NCI-H2227 treated with DMSO at 0.1 percent for 48 hours (cell line): Measurements from ENCODE around the gene RPS6KL1.
"Not testable (repeated sequence)": the region's sequence is repeated elsewhere in the genome, so short reads cannot be mapped to it uniquely, and the experiment has no call there.

Experiments
- DNase-seq: peaks from one replicate; lab custom pipeline; 2025; lab: John Stamatoyannopoulos, UW

RPS6KL1 gene

DNA sequence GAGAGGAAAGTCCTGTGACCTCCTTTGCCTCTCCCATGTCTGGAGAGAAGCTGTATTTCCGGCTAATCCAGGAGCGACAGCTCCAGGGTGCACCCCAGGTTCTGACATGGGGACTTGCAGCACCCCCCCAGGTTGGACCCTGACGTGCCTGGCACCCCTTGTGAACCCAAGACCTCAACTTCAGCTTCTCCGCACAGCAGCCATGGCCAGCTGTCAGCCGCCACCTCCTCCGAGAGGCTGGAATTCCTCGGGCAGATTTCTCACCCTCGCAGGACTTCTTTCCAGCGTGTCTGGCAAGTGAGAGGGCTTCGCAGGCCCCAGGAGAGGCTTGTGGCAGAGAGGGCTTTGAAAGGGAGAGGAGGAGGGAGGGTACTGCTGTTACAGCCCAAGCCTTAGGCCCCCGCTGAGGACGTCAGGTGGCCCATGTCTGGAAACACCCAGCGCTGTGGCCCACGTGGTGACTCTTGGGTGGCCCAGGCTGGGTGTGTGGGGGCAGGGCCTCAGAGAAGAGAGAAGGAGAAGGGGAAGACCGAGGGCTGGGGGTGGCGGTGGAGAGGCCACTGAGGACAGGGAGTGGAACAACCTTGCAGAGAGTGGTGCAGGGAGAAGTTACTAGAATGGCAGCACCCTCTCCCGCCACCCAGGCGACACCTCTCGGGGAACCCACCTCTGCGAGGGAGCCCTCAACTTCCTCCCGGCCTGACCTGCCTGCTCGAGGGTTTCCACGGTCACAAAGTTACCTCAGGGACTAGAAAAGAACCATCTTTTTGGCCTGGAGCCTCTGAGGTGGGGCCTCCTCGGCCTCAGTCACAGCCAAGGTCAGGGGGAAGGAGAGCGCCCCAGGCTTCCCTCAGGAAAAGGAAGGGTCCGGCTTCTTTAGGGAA is 11.7 kb upstream of the RPS6KL1 start:
- no peak for DNase-seq

DNA sequence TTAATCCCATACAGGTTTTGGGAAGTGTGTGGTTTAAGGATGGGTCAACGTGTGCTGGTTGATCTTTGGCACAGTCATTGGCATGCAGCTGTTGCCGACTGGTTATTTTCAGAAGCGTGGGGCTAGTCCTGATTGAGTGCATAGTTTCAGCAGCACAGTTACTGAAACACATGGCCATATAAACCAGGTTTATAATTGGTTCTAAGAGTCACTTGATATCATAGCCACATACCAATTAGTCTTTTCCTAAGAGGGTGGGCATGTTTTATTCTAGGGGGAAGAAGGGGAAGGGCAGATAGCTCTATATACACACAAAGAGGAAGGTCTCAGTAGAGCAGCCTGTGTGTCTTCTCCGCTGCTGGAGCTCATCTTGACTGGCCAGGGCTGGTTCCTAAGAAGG is 11.0 kb upstream of the RPS6KL1 start:
- no peak for DNase-seq

DNA sequence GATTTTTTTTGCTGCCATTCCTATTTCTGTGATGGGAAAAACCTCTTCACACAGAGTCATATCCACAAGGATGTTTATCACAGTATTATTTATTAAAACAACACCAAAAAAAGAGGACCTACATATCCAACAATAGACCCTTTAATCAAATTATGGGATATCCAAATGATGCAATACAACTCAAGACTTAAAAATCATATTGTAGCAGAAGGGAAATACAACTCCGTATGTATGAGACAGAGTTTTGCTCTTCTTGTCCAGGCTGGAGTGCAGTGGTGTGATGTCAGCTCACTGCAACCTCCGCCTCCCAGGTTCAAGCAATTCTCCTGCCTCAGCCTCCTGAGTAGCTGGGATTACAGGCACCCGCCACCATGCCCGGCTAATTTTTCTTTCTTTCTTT is 9.9 kb upstream of the RPS6KL1 start:
- DNase-seq: not testable (repeated sequence)

DNA sequence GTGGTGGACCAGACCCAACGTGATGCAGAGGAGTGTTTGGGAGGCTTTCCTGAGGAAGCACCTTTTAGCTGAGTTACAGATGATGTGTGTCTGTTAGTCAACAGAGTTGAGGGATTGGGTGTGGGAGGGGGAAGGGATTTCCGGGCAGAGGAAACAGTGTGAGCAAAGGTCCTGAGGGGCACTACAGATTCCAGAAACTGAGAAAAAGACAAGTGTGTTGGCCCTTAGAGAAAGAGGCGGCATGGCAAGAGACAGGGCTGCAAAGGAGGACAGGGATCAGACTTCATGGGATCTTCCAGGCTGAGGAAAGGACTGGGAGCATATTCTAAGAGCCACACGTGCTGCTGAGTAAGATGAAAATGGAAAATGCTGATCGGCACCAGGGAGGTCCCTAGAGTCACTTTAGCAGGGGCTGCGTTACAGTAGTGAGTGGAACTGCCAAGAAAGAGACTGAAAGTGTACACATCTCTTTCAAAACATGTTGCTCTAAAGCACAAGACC is 9.4 kb upstream of the RPS6KL1 start:
- no peak for DNase-seq

DNA sequence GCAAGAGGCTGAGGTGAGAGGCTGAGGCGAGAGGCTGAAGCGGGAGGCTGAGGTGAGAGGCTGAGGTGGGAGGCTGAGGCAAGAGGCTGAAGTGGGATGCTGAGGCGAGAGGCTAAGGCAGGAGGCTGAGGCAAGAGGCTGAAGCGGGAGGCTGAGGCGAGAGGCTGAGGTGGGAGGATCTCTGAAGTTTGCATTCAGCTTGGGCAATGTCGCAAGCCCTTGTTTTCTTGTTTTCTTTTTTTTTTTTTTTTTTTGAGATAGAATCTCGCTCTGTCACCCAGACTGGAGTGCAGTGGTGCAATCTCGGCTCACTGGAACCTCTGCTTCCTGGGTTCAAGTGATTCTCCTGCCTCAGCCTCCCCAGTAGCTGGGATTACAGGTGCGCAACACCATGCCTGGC is 8.7 kb upstream of the RPS6KL1 start:
- DNase-seq: not testable (repeated sequence)

DNA sequence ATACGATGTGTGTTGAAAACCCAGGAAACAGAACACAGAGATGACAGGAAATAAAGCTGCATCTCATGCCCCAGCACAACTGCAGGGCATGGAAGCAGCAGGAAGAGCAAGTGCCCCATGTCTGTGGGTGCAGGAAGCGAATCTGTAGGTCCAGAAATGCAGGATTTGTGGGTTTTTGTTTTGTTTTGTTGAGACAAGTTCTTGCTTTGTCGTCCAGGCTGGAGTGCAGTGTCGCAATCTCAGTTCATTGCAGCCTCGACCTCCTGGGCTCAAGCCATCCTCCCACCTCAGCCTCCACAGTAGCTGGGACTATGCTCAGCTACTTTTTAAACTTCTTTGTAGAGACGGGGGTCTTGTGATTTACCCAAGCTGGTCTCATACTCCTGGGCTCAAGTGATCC is 6.2 kb upstream of the RPS6KL1 start:
- no peak for DNase-seq

DNA sequence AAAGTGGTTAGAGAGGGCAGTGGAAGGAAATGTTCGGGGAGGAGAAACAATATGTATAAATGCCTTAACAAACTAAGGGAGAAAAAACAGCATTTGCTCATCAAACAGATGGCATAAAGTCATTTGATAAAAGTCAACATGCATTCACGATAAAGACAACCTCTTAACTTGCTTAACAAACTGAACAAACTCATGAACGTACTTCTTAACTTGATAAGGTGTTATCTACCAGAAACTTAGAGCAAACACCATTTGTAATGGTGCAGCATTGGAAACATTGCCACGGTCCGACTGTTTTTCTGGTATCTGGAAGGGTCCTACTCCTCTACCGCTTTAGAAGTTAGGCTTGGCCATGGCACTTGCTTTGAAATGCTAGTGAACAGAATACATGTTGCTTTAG is 4.2 kb upstream of the RPS6KL1 start:
- no peak for DNase-seq

DNA sequence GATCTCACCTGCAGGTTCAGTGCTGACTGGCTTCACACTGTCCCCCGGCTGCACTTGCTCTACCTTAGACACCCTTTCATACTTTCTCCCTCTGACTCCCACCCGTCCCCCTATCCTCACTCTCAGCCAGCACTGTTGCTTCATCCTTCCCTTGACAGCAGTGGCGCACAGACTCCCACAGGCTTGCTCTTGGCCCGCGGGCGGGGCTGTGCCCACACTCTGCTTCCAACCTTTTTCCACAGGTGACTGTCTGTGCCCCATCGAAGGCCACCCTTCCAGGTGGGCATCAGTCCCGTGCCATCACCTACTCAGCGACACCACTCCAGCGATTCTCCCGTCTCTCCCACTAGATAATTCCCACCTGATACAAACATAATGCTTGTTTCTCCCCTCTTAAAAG is 1.0 kb upstream of the RPS6KL1 start:
- DNase-seq: no peak

DNA sequence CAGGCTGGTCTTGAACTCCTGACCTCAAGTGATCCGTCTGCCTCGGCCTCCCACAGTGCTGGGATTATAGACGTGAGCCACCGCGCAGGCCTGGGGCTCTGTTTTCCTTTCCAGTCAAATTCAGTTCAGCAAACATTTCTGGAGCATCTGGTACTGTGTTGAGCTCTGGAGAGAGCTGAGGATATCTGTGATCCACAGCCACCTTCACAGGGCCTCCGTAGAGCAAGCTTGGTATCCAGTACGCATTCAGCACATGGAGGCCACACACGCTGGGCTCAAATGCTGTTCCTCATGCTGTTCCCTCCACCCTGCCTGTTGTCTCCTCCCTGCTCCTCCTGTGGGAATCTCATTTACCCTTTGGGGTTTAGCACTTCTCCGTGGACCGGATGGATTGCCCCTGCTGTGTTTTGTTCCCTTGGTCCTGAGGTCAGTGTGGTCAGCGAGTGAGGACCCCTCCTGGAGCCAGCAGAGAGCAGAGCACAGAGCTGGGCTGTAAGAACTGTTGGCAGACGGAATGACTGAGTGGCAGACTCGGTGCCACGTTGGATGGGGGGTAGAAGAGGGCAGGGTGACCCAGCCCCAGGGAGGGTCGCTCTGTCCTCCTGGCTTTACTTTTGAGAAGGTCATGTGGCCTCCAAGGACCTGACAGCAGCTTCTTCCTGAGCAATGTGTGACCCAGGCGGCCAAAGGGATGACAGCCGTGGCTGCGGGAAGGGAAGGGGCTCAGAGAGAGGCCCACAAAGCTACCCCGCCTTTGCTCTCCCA is 891 bp downstream of the RPS6KL1 start:
- DNase-seq: no peak

DNA sequence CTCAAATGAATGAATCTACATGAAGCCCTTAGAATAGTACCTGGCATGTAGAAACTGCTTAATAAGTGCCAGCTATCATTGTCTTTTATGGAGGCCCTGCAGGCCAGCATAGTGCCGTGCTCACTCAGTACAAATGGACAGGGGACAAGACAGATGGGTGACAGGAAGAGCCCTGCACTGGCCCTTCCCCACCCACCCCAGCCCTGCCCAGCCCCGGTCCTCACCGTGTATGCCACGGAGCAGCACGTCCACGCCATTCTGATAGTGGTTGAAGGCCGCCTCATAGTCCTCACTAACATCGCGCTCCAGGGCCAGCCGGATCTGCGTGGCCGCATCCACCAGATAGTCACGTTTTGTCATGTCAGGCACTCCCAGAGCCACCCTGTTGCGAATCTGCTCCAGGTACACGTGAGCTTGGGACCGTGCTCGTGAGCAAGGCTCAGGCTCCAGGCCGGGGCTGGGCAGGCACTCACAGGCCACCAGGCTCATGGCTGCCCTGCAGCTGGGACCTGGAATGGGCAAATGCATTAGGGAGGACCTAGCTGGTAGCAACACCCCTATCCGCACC is 1.9 kb downstream of the RPS6KL1 start:
- DNase-seq: no peak

DNA sequence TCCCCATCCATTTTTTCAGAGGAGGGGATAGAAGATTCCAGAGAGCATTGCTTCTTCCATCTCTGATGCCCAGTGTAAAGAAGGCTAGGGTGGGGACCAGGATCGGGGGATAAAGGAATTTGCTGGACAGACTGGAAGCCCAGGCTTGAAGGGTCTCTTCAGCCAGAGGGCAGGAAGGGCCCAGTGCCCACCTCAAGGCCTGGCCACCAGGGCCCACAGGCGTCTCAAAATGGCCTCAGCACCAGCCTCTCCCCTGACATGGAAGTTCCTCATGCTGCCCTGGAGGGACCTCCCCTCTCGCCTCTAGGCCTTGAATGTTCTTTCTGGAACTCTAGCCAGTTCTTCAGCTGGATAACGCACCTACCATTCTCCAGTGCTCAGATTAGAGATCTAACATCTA is 2.8 kb downstream of the RPS6KL1 start:
- DNase-seq: no peak

DNA sequence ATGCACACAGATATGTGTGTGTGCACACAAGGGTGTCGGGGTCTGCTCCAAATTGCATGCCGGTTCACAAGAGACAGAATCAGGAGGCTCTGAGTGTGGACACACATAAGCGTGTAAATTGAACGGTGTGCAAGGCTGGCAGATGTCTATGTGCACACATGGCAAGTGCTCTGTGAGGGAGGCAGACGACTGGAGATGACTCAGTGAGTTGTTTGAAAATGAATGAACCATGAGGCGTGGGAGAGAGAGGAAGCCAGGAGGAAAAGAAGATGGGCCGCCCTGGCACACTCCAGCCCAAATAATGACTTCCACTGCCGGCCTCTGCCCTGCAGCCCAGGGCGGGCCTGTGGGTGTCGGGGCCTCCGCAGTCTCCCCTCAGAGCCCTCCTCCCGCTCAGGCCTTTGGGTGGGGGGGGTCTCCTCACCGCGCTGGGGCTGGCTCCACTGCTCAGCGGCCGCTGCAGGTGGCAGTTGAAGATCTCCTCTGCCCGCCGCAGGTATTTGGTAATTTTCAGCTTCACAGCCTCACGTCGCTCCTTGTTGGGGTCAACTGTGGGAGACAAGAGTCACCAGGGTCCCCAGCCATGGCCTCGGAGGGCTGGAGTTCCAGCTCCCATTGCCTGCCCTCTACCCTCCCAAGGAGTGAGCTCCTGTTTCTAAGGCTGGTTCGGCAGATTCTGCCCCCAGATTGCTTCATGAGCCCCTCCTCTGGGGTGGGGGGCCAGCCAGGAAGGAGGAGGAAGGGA is 3.5 kb downstream of the RPS6KL1 start:
- no peak for DNase-seq

DNA sequence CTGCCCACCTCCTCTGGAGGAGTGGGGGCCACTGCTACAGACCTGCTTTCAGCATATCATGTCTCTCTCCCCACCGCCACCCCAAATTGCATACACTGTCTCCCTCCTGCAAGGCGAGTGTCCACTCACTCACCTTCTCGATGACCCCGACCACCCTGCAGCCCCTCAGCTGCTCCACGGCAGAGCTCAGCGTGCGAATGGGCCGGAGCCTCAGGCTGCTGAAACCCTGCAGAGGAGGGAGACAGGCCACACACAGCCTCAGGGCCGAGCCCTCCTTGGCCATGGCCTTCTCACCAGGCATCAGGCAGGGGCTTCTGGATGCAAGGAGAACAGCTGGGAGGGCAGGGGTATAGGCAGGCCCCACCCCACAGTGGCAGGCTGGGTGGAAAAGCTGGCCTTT is 4.7 kb downstream of the RPS6KL1 start:
- DNase-seq: no peak

DNA sequence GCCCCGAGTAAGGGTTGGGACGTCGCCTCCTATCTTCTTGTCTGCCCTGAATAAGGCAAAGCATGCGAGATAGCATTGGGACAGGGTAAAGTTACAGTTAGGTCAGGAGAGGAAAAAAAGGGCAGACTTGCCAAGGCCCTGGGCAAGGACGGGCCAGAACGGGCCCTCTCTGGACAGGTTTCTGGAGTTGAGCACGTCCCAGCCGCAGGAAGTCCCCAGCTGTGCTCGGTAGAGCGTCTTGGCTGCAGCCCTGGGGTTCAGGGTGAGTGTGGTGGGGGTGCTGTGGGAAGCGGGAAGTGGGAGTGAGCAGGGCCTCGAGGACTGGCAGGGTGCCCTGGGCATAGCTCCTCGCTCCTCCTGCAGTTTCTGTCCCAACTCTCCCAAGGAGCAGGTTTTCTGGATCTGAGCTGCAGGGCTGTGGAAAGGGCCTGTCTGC is 5.4 kb downstream of the RPS6KL1 start:
- no peak for DNase-seq

DNA sequence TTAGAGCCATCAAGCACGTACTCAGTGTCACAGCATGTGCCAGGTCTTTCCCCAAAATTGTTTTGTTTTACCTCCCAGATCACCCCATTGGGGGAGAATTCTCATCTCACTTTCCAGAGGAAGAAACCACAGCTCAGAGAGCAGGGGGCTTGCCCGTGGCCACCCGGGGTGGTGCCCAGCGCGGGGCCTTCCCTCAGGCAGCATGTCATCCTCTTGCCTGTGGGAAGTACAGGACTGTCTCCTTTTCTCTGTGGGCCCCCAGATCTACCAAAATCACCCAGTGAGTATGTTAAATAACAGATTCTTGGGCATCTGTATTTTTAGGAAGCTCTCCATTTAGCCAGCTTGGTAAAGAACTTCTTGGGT is 5.9 kb downstream of the RPS6KL1 start:
- DNase-seq: no peak

DNA sequence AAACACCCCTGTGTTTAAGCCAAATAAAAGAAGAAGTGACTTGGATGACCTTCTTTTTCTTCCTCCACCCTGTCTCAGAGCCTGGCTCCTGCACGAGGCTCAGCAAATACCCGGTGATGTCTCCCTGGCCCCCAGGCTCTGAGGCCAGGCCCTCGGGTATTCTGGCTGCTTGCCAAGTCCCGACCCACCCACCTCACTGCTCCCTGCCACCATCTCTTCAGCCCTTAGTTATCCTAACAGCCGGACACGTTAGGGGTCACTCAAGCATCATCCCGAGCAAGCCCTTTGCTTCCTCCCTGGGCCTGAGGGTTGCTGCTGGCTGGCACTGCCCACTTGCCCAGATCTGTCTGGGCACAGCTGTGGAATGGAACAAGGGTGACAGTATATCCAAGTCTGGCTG is 7.2 kb downstream of the RPS6KL1 start:
- no peak for DNase-seq

DNA sequence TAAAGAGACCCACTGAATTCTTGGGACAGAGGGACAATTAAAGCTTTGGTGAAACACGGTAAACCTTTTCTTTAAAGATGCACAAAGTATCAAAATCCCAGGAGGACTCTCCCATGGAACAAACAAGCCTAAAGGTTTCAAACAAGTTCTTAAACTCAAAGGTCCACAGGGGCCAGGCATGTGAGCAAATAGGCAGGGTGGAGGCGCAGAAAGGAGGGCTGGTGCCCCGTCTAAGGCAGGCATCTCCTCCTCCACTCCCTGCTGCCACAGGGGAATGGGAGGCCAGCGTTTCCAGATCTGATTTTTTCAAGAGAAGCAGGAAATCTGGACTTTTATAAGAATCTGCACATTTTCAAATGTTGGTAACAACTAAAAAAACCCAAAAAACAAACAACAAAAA is 7.6 kb downstream of the RPS6KL1 start:
- DNase-seq: no peak

DNA sequence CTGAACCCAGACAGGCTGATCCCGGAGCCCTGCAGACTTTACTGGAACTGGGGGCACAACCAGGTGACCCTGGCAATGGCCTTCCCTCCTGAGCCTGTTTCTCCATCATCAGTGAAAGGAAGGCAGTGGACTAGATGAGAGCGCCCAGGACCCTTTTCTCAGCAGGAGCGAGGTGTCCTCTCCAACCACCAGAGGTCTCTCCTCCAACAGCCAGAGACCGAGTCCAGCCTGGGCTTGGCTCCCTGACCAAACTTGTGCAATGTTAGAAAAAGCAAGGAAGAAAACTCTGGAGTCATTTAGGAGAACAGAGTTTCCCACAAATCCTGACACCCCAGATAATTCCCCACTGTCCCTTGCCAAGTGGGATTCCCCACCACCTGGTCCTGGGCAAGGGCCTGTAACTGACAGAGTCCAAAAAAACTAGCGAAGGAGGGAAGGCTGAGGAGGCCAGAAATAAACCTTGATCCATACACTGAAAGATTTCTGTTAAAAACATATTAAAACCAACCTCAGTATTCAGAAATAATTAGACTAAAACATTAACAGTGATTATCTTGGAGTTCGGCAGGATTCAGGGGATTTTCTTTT is 9.0 kb downstream of the RPS6KL1 start:
- DNase-seq: no peak

DNA sequence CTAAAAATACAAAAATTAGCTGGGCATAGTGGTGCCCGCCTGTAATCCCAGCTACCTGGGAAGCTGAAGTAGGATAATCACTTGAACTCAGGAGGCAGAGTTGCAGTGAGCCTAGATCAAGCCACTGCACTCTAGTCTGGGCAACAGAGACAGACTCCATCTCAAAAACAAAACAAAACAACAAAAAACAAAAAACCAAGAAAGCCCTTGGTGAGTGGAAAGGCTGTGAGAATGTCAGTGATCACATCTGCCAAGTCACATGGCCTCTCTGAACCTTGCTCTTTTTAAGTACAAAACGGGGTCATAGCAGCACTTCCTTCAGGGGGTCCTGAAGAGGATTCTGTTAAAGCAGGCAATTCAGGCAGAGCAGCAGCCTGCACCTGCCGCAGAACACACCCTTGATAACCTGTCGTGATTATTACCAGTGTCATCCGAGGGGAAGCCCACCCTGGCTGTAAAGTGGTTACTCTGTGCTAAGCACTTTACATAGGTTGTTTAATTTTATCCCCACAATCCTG is 9.6 kb downstream of the RPS6KL1 start:
- DNase-seq: no peak

DNA sequence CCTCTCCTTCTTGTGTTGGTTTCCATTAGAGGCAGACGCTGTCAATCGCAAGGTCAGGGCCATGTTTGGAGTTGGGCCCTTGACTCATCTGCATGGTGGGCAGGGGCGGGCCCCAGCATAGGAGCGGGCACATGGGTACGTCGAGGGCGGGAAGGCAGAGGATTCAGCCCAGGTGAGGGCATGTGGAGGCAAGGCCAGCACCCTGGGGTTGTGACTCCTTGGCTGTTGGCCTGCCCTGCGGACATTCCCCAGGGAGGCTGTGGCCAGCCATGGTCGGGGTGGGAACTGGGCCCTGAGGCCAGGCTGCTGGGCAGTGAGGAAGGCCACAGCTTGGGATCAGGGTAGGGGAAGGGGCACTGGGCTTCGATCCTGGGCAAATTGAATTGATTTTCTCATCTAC is 10.3 kb downstream of the RPS6KL1 start:
- no peak for DNase-seq

DNA sequence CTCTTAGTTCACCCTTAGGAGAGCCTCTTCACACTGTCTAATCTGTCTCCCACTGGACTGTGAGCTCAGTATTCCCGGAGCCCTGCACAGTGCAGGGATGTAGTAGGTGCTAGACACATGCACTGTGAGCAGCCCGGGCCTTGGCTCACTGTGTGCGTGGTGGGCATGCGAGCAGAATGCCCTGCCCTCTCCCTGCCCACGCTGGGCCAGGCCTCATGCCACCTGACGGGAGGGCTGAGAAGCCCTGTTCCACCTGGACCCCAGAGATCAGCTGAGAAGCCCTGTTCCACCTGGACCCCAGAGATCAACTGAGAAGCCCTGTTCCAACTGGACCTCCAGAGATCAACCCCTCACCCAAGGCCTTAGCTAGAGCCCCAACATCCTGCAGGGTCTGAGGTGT is 10.9 kb downstream of the RPS6KL1 start:
- no peak for DNase-seq

DNA sequence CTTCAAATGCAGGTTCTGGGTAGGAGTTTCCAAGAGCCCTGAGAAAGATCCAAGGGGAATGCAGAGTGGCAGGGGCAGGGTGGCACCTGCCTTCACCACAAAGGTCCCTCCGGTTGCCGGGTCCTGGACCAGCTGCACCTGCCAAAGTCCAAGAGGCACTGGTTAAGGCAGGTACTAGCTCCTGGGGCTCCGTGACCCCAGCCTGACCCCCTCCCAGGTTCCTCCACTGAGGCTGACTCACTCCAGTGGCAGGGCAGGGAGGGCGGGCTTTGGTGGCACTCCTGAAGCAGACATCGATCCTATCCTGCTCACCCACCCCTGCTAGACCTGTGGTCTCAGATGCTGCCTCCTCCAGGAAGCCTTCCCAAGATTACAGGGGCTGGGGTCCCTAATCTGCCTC is 11.4 kb downstream of the RPS6KL1 start:
- no peak for DNase-seq
